Activated CD4-positive, alpha-beta T cell treated with anti-CD3 and anti-CD28 coated beads for 24 hours (primary cell): ENCODE results near the gene CACNA1A.

Experiments
- DNase-seq, 2 donors: peaks; one replicate each; pipeline ENCODE4 v3.0.0-alpha.2; 2020; ENCODE audit warnings: low read depth in 2 of 2

CACNA1A gene

GRCh38 chr19:13313875-13314274, 192.4 kb downstream of the CACNA1A start:
- no peak for DNase-seq

- DNase-seq: no peak
Measured at GRCh38 chr19:13309864-13310263, 196.4 kb downstream of the CACNA1A start.

GRCh38 chr19:13303381-13304129, 202.7 kb downstream of the CACNA1A start:
- DNase-seq: no peak

GRCh38 chr19:13302526-13303270, 203.6 kb downstream of the CACNA1A start:
- DNase-seq: no peak

GRCh38 chr19:13301627-13302334, 204.5 kb downstream of the CACNA1A start:
- DNase-seq: no peak

- DNase-seq: no peak
Measured at GRCh38 chr19:13300421-13301030, 205.8 kb downstream of the CACNA1A start.

- no peak for DNase-seq
Measured at GRCh38 chr19:13299838-13300237, 206.4 kb downstream of the CACNA1A start.

GRCh38 chr19:13298565-13299481, 207.5 kb downstream of the CACNA1A start:
- DNase-seq: no peak

- DNase-seq: no peak
Measured at GRCh38 chr19:13297023-13297422, 209.3 kb downstream of the CACNA1A start.

- no peak for DNase-seq
Measured at GRCh38 chr19:13294812-13295567, 211.3 kb downstream of the CACNA1A start.

- DNase-seq: no peak
Measured at GRCh38 chr19:13291913-13292312, 214.4 kb downstream of the CACNA1A start.

- no peak for DNase-seq
Measured at GRCh38 chr19:13290741-13291140, 215.5 kb downstream of the CACNA1A start.

GRCh38 chr19:13289295-13289694, 217.0 kb downstream of the CACNA1A start:
- no peak for DNase-seq

GRCh38 chr19:13286195-13286985, 219.9 kb downstream of the CACNA1A start:
- DNase-seq: no peak

GRCh38 chr19:13284929-13285928, 221.1 kb downstream of the CACNA1A start:
- DNase-seq: no peak

- DNase-seq: no peak
Measured at GRCh38 chr19:13283871-13284270, 222.4 kb downstream of the CACNA1A start.

GRCh38 chr19:13282486-13283065, 223.7 kb downstream of the CACNA1A start:
- no peak for DNase-seq
